Astrocyte of the hippocampus (primary cell): Measurements from ENCODE around the gene UTP15.

ENCODE experiments used
- DNase-seq: peaks from one replicate; pipeline ENCODE4 v3.0.0; 2011; ENCODE audit warnings: low read depth, low spot score

Gene UTP15

GRCh38 chr5:73565969-73566547 is 515 bp downstream of the UTP15 start:
- DNase-seq = no peak

GRCh38 chr5:73582285-73583145 is 17.0 kb downstream of the UTP15 start:
- DNase-seq = no peak

GRCh38 chr5:73587923-73588322 is 22.4 kb downstream of the UTP15 start:
- DNase-seq = no peak

GRCh38 chr5:73591102-73591695 is 25.7 kb downstream of the UTP15 start:
- peak; percentile 90 for DNase-seq

GRCh38 chr5:73591698-73592501 is 26.4 kb downstream of the UTP15 start:
- peak; percentile 47 for DNase-seq

- no peak for DNase-seq
These were observed 27.0 kb downstream of the UTP15 start for GRCh38 chr5:73592551-73592950.

- DNase-seq = peak; percentile 32
These were observed 31.3 kb downstream of the UTP15 start for GRCh38 chr5:73596705-73597328.

- DNase-seq = no peak
These were observed 33.8 kb downstream of the UTP15 start for GRCh38 chr5:73599380-73599779.

- DNase-seq = no peak
These were observed 38.5 kb downstream of the UTP15 start for GRCh38 chr5:73603998-73604397.

GRCh38 chr5:73605223-73606087 is 39.9 kb downstream of the UTP15 start:
- peak; percentile 14 for DNase-seq

- DNase-seq = peak; percentile 26
These were observed 40.7 kb downstream of the UTP15 start for GRCh38 chr5:73606206-73606753.

GRCh38 chr5:73607228-73607627 is 41.7 kb downstream of the UTP15 start:
- DNase-seq = no peak

- DNase-seq = no peak
These were observed 47.3 kb downstream of the UTP15 start for GRCh38 chr5:73612799-73613198.

GRCh38 chr5:73615085-73615484 is 49.5 kb downstream of the UTP15 start:
- DNase-seq = no peak

- DNase-seq = no peak
These were observed 50.4 kb downstream of the UTP15 start for GRCh38 chr5:73615947-73616346.

- DNase-seq = peak; percentile 16
These were observed 52.2 kb downstream of the UTP15 start for GRCh38 chr5:73617510-73618279.

GRCh38 chr5:73619606-73620333 is 54.2 kb downstream of the UTP15 start:
- DNase-seq = no peak

- DNase-seq = no peak
These were observed 54.8 kb downstream of the UTP15 start for GRCh38 chr5:73620334-73620687.

- no peak for DNase-seq
These were observed 57.5 kb downstream of the UTP15 start for GRCh38 chr5:73623060-73623459.
